Bronchial epithelial cell (primary cell): ENCODE measurements around the gene LDLRAD4. TPM values are rescaled to one million over a fixed set of nuclear protein-coding genes. Genes with fewer than 3 reads are reported as not detected.

Experiments
- DNase-seq: peaks from one replicate; pipeline ENCODE4 v3.0.0-alpha.2; 2010; ENCODE audit warnings: low read depth
- FAIRE-seq: peaks from 2 replicates; lab custom pipeline; 2011; peaks lifted over from hg19 to GRCh38; lab: Jason Lieb, UNC
- H3K27me3 ChIP-seq: 2 replicates; pipeline ENCODE4 v1.5.1; 2011; ENCODE audit warnings: low read length; ENCODE audit not compliant: control insufficient read depth, insufficient read depth
- H3K36me3 ChIP-seq: 2 replicates; pipeline ENCODE4 v1.5.1; 2011; ENCODE audit warnings: low read length; ENCODE audit not compliant: control insufficient read depth, insufficient read depth
- H3K4me3 ChIP-seq: 2 replicates; pipeline ENCODE4 v1.5.1; 2011; ENCODE audit warnings: mild to moderate bottlenecking, low read depth, low read length, control low read depth
- total RNA-seq: library from RNA; depleted of rRNA; stranded (reverse); fragments of >200 nt; gene quantifications from 2 replicates; pipeline ENCODE4 v1.2.1, GENCODE V29; 2014
- TF ChIP-seq, protein P1 (sequence below): IDR thresholded peaks from 2 replicates; pipeline ENCODE4 v1.5.1; 2011; ENCODE audit warnings: mild to moderate bottlenecking, moderate library complexity, low read length, control low read depth, inconsistent platforms; ENCODE audit not compliant: insufficient read depth, severe bottlenecking

LDLRAD4 gene
- total RNA-seq, 1 donor from 2014 or later, result not detected

GRCh38 chr18:13618760-13619438, 400.3 kb downstream of the LDLRAD4 start:
- FAIRE-seq (no peak), DNase-seq (no peak)
- TF ChIP-seq, protein P1, sequence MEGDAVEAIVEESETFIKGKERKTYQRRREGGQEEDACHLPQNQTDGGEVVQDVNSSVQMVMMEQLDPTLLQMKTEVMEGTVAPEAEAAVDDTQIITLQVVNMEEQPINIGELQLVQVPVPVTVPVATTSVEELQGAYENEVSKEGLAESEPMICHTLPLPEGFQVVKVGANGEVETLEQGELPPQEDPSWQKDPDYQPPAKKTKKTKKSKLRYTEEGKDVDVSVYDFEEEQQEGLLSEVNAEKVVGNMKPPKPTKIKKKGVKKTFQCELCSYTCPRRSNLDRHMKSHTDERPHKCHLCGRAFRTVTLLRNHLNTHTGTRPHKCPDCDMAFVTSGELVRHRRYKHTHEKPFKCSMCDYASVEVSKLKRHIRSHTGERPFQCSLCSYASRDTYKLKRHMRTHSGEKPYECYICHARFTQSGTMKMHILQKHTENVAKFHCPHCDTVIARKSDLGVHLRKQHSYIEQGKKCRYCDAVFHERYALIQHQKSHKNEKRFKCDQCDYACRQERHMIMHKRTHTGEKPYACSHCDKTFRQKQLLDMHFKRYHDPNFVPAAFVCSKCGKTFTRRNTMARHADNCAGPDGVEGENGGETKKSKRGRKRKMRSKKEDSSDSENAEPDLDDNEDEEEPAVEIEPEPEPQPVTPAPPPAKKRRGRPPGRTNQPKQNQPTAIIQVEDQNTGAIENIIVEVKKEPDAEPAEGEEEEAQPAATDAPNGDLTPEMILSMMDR, result no peak
- Histone ChIP-seq H3K27me3 (no peaks in the 10 kb centered on the region), H3K36me3 (no peaks in the 10 kb centered on the region), H3K4me3 (no peak overlapping the region)

DNA sequence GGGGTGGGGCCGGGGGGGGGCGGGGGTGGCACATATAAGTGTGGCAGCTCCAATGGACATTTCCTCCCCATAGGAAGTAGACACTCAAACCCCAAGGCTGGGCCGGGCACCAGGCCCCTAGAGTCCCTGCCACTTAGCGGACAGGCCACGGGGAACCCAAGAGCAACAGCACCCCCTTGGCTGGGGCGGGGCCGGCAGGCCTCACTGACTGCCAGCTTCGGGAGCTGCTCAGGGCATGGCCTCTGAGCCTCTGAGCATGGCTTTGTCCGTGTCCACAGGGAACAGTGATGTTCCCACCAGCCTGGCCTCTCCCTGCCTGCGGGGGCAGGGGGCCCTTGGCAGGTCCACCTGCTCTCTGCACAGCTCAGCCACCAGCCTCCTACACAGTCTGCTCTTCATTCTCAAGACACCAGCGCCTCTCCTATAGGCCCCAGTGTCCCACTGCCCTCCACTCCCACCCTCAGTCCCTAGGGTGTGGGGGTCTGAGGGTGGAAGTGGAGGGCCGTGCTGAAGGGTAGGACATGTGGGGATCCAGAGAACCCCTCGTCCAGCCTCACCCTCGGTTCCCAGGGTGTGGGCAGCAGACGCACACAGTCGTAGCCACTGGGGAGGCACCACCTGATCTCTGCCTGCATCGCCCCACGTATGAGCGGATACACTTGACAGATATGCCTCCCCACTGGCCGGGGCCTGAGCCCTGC, 401.1 kb downstream of the LDLRAD4 start:
- Histone ChIP-seq H3K36me3 (no peaks in the 10 kb centered on the region), H3K4me3 (no peak overlapping the region), H3K27me3 (no peaks in the 10 kb centered on the region)
- TF ChIP-seq, protein P1, result no peak
- DNase-seq (no peak), FAIRE-seq (no peak)

GRCh38 chr18:13620206-13620672, 401.7 kb downstream of the LDLRAD4 start:
- DNase-seq (no peak), FAIRE-seq (no peak)
- Histone ChIP-seq H3K36me3 (no peaks in the 10 kb centered on the region), H3K27me3 (no peaks in the 10 kb centered on the region), H3K4me3 (no peak overlapping the region)
- TF ChIP-seq, protein P1, result no peak

- no peak for DNase-seq
- FAIRE-seq, result no peak
- no peaks in the 10 kb centered on the region for H3K36me3 ChIP-seq
- no peaks in the 10 kb centered on the region for H3K27me3 ChIP-seq
- H3K4me3 ChIP-seq, result no peak overlapping the region
- TF ChIP-seq, protein P1, result no peak
Observed at GRCh38 chr18:13620818-13621445, 402.4 kb downstream of the LDLRAD4 start.

DNA sequence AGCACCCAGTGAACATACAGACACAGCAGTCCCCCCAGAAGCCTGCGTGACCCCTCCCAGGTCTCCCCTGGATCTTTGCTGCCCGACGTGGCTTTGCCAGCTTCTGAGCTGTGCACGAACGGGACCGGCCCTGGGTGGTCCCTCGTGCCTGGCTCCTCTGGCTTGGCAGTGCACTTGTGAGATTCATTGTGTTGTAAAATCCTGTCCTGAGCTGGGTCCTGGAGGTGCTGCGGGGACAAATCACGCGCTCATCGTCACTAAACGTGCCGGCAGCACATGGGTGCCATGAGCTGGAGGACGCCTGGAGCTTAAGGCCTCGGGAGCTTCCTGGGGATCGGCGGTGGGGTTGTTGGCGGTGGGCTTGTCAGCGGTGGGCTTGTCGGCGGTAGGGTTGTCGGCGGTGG, 402.9 kb downstream of the LDLRAD4 start:
- Histone ChIP-seq H3K4me3 (no peak overlapping the region), H3K36me3 (no peaks in the 10 kb centered on the region), H3K27me3 (no peaks in the 10 kb centered on the region)
- no peak for DNase-seq
- no peak for FAIRE-seq
- TF ChIP-seq, protein P1, result no peak
